Raji (cell line): Measurements from ENCODE around the gene NDUFA3.

ENCODE experiments used
- POLR2A ChIP-seq: IDR thresholded peaks from 2 replicates; pipeline ENCODE4 v1.6.1; 2011; ENCODE audit warnings: low read depth, low read length, control low read depth; ENCODE audit not compliant: insufficient read depth

The NDUFA3 gene

GRCh38 chr19:54104998-54105715 lies 2.5 kb downstream of the NDUFA3 start:
- no peak for TF ChIP-seq POLR2A

GRCh38 chr19:54105796-54106195 lies 3.1 kb downstream of the NDUFA3 start:
- TF ChIP-seq POLR2A, result no peak

GRCh38 chr19:54106716-54107115 lies 4.1 kb downstream of the NDUFA3 start:
- no peak for TF ChIP-seq POLR2A

- TF ChIP-seq POLR2A, result no peak
Measured at GRCh38 chr19:54107876-54108490, 5.3 kb downstream of the NDUFA3 start.

GRCh38 chr19:54108496-54108895 lies 5.8 kb downstream of the NDUFA3 start:
- no peak for TF ChIP-seq POLR2A

GRCh38 chr19:54109651-54110050 lies 7.0 kb downstream of the NDUFA3 start:
- no peak for TF ChIP-seq POLR2A

- TF ChIP-seq POLR2A, result no peak
Measured at GRCh38 chr19:54114340-54115108, 11.9 kb downstream of the NDUFA3 start.

- peak; percentile 94 for TF ChIP-seq POLR2A
Measured at GRCh38 chr19:54115109-54116063, 12.7 kb downstream of the NDUFA3 start, which contains the start of the genes PRPF31 and TFPT. PRPF31 (plus strand) TSS chr19:54115754; CDS start chr19:54118279, 2,525 bp downstream. TFPT (minus strand) TSS chr19:54115657; CDS start chr19:54115269, 388 bp downstream.

- no peak for TF ChIP-seq POLR2A
Measured at GRCh38 chr19:54121259-54121658, 18.6 kb downstream of the NDUFA3 start.

- TF ChIP-seq POLR2A, result no peak
Measured at GRCh38 chr19:54123682-54124081, 21.0 kb downstream of the NDUFA3 start.

- no peak for TF ChIP-seq POLR2A
Measured at GRCh38 chr19:54124393-54124792, 21.7 kb downstream of the NDUFA3 start.

GRCh38 chr19:54125713-54126112 lies 23.1 kb downstream of the NDUFA3 start:
- TF ChIP-seq POLR2A, result no peak

GRCh38 chr19:54127688-54128440 lies 25.2 kb downstream of the NDUFA3 start:
- no peak for TF ChIP-seq POLR2A

GRCh38 chr19:54128441-54128725 lies 25.7 kb downstream of the NDUFA3 start:
- no peak for TF ChIP-seq POLR2A
